MCF 10A (cell line): ENCODE results near the gene LRPAP1. TPM values are rescaled to one million over a fixed set of nuclear protein-coding genes. Genes with fewer than 3 reads are reported as not detected.

Source experiments
- BruUV-seq: library from RNA; stranded (reverse); fragments of 400-500 nt; replicated peaks from 2 replicates; lab custom pipeline; 2021; lab: Mats Ljungman, UMichigan
- CTCF ChIA-PET: fragments of 300-600 bp; sonication (Branson Sonifier 250); formaldehyde crosslinking; extraction: SDS; loops from one replicate; lab custom pipeline; 2021; ENCODE audit warnings: antibody characterized with exemption, inconsistent platforms; lab: Yijun Ruan, JAX
- POLR2A ChIA-PET: fragments of 300-600, 350-650 bp; sonication (Branson Sonifier 250); formaldehyde crosslinking; extraction: SDS; loops from one replicate; lab custom pipeline; 2020; ENCODE audit warnings: antibody characterized with exemption, inconsistent platforms; lab: Yijun Ruan, JAX
- DNase-seq: peaks from one replicate; pipeline ENCODE4 v3.0.0-alpha.2; 2018; ENCODE audit not compliant: unreplicated experiment
- H3K27ac Mint-ChIP-seq: one replicate; pipeline ENCODE4 v1.8.0; 2022; ENCODE audit warnings: mild to moderate bottlenecking, low read depth, mixed read lengths; ENCODE audit not compliant: unreplicated experiment
- H3K27me3 Mint-ChIP-seq: one replicate; pipeline ENCODE4 v1.8.0; 2022; ENCODE audit warnings: mixed read lengths; ENCODE audit not compliant: insufficient read depth, unreplicated experiment
- H3K36me3 Mint-ChIP-seq: one replicate; pipeline ENCODE4 v1.8.0; 2022; ENCODE audit warnings: mild to moderate bottlenecking, moderate library complexity, mixed read lengths; ENCODE audit not compliant: insufficient read depth, unreplicated experiment
- H3K4me1 Mint-ChIP-seq: one replicate; pipeline ENCODE4 v1.8.0; 2022; ENCODE audit warnings: mixed read lengths; ENCODE audit not compliant: insufficient read depth, unreplicated experiment
- H3K4me3 Mint-ChIP-seq: one replicate; pipeline ENCODE4 v1.8.0; 2022; ENCODE audit warnings: mild to moderate bottlenecking, moderate library complexity, mixed read lengths; ENCODE audit not compliant: unreplicated experiment
- H3K9me3 Mint-ChIP-seq: one replicate; pipeline ENCODE4 v1.8.0; 2022; ENCODE audit warnings: mixed read lengths; ENCODE audit not compliant: unreplicated experiment
- intact Hi-C: fragments of 100-400 bp; cut with micrococcal nuclease; formaldehyde crosslinking; loops from 2 replicates; pipeline ENCODE4 v1.14.1; 2022
- total RNA-seq: library from RNA; stranded (reverse); gene quantifications from 2 replicates; pipeline ENCODE4 v1.2.3, GENCODE V29; 2022
- TF ChIP-seq, protein P1 (sequence below): fragments of 200-600 bp; IDR thresholded peaks from one replicate; pipeline ENCODE4 v1.8.0; 2022; ENCODE audit warnings: antibody characterized with exemption, mild to moderate bottlenecking; ENCODE audit not compliant: unreplicated experiment

LRPAP1 gene
- total RNA-seq, 1 experiment from 2014 or later = 93.6 TPM

DNA sequence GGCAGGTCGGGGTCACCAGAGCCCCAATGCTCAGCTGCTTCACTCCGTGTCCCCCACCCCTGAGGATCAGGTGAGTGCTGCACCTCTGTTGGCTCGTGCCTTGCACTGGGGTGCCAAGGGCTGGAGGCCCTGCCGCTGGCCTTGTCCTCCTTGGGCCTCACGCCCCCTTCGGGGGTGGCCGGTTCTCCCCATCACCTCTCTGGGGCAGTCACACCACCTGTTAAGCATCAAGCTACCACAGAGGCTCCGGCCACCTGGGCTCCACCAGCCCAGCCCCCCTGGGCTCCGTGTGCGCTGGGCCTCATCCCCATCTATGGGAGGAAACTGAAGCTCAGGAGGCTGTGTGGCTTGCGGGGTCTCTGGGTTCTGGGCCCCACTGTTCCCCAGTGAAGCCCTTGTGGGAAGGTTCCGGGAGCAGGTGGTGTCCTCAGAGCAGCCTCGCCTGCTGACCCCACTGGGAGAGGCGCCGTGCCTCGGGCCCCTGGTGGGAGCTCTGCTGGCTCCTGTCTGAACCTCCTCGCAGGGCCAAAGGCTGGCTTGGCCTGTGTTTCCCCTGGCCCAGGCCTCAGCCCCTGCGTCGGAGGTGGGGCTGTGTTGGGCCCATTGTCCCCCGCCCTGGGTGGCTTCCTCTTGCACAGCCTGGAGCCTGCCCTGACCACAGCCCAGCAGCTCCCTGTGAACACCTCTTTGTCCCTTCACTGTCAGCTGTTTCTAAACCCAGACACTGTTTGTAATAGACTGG lies 38.3 kb downstream of the LRPAP1 start:
- no peak overlapping the region for H3K4me3 Mint-ChIP-seq
- BruUV-seq = no TSS peak
- DNase-seq = no peak
- H3K4me1 Mint-ChIP-seq = no peaks in the 10 kb centered on the region
- H3K36me3 Mint-ChIP-seq = peaks cover 5% of the 10 kb centered on the region
- ChIA-PET CTCF (interaction anchor here (0.5 kb wide), 1 partner anchor 13 kb away, joined by 4 read pairs; no protein-coding TSS in a partner anchor), POLR2A (no interaction called here)
- H3K27me3 Mint-ChIP-seq = no peaks in the 10 kb centered on the region
- TF ChIP-seq, protein P1, sequence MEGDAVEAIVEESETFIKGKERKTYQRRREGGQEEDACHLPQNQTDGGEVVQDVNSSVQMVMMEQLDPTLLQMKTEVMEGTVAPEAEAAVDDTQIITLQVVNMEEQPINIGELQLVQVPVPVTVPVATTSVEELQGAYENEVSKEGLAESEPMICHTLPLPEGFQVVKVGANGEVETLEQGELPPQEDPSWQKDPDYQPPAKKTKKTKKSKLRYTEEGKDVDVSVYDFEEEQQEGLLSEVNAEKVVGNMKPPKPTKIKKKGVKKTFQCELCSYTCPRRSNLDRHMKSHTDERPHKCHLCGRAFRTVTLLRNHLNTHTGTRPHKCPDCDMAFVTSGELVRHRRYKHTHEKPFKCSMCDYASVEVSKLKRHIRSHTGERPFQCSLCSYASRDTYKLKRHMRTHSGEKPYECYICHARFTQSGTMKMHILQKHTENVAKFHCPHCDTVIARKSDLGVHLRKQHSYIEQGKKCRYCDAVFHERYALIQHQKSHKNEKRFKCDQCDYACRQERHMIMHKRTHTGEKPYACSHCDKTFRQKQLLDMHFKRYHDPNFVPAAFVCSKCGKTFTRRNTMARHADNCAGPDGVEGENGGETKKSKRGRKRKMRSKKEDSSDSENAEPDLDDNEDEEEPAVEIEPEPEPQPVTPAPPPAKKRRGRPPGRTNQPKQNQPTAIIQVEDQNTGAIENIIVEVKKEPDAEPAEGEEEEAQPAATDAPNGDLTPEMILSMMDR = no peak
- H3K9me3 Mint-ChIP-seq = no peaks in the 10 kb centered on the region
- intact Hi-C loops = no loop called here
- no peak overlapping the region for H3K27ac Mint-ChIP-seq

DNA sequence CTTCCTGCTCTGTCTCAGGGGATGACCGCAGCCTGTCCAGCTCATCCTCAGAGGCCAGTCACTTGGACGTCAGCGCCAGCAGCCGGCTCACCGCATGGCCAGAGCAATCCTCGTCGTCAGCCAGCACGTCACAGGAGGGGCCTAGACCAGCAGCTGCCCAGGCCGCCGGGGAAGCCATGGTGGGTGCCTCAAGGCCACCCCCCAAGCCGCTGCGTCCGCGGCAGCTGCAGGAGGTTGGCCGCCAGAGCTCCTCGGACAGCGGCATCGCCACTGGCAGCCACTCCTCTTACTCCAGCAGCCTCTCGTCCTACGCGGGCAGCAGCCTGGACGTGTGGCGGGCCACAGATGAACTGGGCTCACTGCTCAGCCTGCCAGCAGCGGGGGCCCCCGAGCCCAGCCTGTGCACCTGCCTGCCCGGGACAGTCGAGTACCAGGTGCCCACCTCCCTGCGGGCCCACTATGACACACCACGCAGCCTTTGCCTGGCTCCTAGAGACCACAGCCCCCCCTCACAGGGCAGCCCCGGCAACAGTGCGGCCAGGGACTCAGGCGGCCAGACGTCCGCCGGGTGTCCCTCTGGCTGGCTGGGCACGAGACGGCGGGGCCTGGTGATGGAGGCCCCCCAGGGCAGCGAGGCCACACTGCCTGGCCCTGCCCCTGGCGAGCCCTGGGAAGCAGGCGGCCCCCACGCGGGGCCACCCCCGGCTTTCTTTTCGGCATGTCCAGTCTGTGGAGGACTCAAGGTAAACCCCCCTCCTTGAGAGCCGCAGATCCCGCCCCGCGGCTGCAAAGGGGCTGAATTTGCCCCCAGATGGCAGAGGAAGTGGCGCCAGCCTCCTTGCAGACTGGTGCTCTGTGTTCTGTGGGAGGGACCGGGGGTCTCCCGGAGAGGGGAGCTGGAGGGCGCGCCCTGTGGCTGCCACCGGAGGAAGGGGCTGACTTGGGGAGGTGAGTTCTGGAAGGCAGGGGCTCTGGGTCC lies 39.2 kb downstream of the LRPAP1 start:
- no peak overlapping the region for H3K27ac Mint-ChIP-seq
- POLR2A ChIA-PET = no interaction called here
- BruUV-seq = no TSS peak
- DNase-seq = no peak
- H3K4me1 Mint-ChIP-seq = no peaks in the 10 kb centered on the region
- no peaks in the 10 kb centered on the region for H3K27me3 Mint-ChIP-seq
- H3K4me3 Mint-ChIP-seq = no peak overlapping the region
- TF ChIP-seq, protein P1 = no peak
- intact Hi-C loops = no loop called here
- CTCF ChIA-PET = interaction anchor here (1.6 kb wide), 1 partner anchor 13 kb away, joined by 5 read pairs; no protein-coding TSS in a partner anchor
- H3K9me3 Mint-ChIP-seq = no peaks in the 10 kb centered on the region
- peaks cover 5% of the 10 kb centered on the region for H3K36me3 Mint-ChIP-seq

- H3K9me3 Mint-ChIP-seq = no peaks in the 10 kb centered on the region
- TF ChIP-seq, protein P1 = no peak
- DNase-seq = peak; percentile 31
- no peaks in the 10 kb centered on the region for H3K27me3 Mint-ChIP-seq
- no peak overlapping the region for H3K4me3 Mint-ChIP-seq
- CTCF ChIA-PET = interaction anchor here (0.7 to 1.6 kb wide), 2 partner anchors 11 to 297 kb away, joined by 4 to 5 read pairs; no protein-coding TSS in a partner anchor
- BruUV-seq = no TSS peak
- no peaks in the 10 kb centered on the region for H3K4me1 Mint-ChIP-seq
- H3K27ac Mint-ChIP-seq = no peak overlapping the region
- POLR2A ChIA-PET = interaction anchor here (1.3 kb wide), 1 partner anchor 30 kb away, joined by 3 read pairs; no protein-coding TSS in a partner anchor
- H3K36me3 Mint-ChIP-seq = peaks cover 5% of the 10 kb centered on the region
- intact Hi-C loops = no loop called here
Measured at GRCh38 chr4:3491681-3492405, 40.4 kb downstream of the LRPAP1 start.
